Naive thymus-derived CD4-positive, alpha-beta T cell (primary cell): Measurements from ENCODE around the gene EGFLAM. TPM values are rescaled to one million over a fixed set of nuclear protein-coding genes. Genes with fewer than 3 reads are reported as not detected.

Experiments
- ATAC-seq: fragments of 150-1000 bp; cut with Tn5 transposase; 2 replicates; pipeline ENCODE4 v1.10.0; 2021; ENCODE audit warnings: mild to moderate bottlenecking, moderate library complexity
- CTCF ChIA-PET: fragments of 350-600 bp; sonication (Branson Sonifier 250); formaldehyde crosslinking; loops from one replicate; lab custom pipeline; 2021; ENCODE audit warnings: antibody characterized with exemption; lab: Charles Lee
- POLR2A ChIA-PET: fragments of 350-600 bp; sonication (Branson Sonifier 250); formaldehyde crosslinking; loops from one replicate; lab custom pipeline; 2021; ENCODE audit warnings: antibody characterized with exemption, inconsistent platforms; lab: Charles Lee
- DNase-seq, 9 donors: peaks; one replicate each; pipeline versions ENCODE4 v3.0.0 to v3.0.0-alpha.2; 2020 to 2022; ENCODE audit warnings: mixed read lengths in 1 of 9
- H3K27ac ChIP-seq: one replicate; pipeline ENCODE4 v1.7.0; 2013; ENCODE audit warnings: mild to moderate bottlenecking, low read depth, low read length, moderate library complexity
- H3K27me3 ChIP-seq, 2 donors: one replicate each; pipeline ENCODE4 v1.7.0; 2013; ENCODE audit warnings: low read length in 2 of 2, mild to moderate bottlenecking in 2 of 2, moderate library complexity in 2 of 2; ENCODE audit not compliant: control insufficient read depth in 2 of 2, insufficient read depth in 2 of 2
- H3K36me3 ChIP-seq, 3 experiments: 1 replicate in 2 of 3; 2 replicates in 1 of 3; pipeline ENCODE4 v1.7.0; 2013; ENCODE audit warnings: low read length in 3 of 3, mild to moderate bottlenecking in 3 of 3, moderate library complexity in 1 of 3; ENCODE audit not compliant: insufficient read depth in 3 of 3, control insufficient read depth in 2 of 3
- H3K4me1 ChIP-seq, 2 donors: one replicate each; pipeline ENCODE4 v1.7.0; 2013; ENCODE audit warnings: low read length in 2 of 2, mild to moderate bottlenecking in 2 of 2, moderate library complexity in 1 of 2; ENCODE audit not compliant: control insufficient read depth in 2 of 2, insufficient read depth in 2 of 2
- H3K4me3 ChIP-seq: 2 replicates; pipeline ENCODE4 v1.7.0; 2013; ENCODE audit warnings: mild to moderate bottlenecking, low read length
- H3K9me3 ChIP-seq, 3 experiments: 1 replicate in 2 of 3; 2 replicates in 1 of 3; pipeline ENCODE4 v1.7.0; 2013; ENCODE audit warnings: low read length in 3 of 3; ENCODE audit not compliant: control insufficient read depth in 2 of 3
- H3K27ac Mint-ChIP-seq, 9 donors: one replicate each; pipeline ENCODE4 v1.8.0; 2020 to 2022; ENCODE audit warnings: mixed read lengths in 9 of 9, mild to moderate bottlenecking in 8 of 9, moderate library complexity in 5 of 9, inconsistent platforms in 2 of 9
- H3K27me3 Mint-ChIP-seq, 5 donors: one replicate each; pipeline ENCODE4 v1.8.0; 2021 to 2022; ENCODE audit warnings: mixed read lengths in 5 of 5, mild to moderate bottlenecking in 1 of 5
- H3K36me3 Mint-ChIP-seq, 5 donors: one replicate each; pipeline ENCODE4 v1.8.0; 2020 to 2022; ENCODE audit warnings: mixed read lengths in 5 of 5, mild to moderate bottlenecking in 3 of 5, inconsistent platforms in 1 of 5
- H3K4me1 Mint-ChIP-seq, 7 donors: one replicate each; pipeline ENCODE4 v1.8.0; 2020 to 2022; ENCODE audit warnings: mixed read lengths in 7 of 7, mild to moderate bottlenecking in 3 of 7, inconsistent platforms in 1 of 7
- H3K4me3 Mint-ChIP-seq, 10 donors: one replicate each; pipeline ENCODE4 v1.8.0; 2020 to 2022; ENCODE audit warnings: mild to moderate bottlenecking in 10 of 10, mixed read lengths in 10 of 10, moderate library complexity in 6 of 10, inconsistent platforms in 2 of 10
- H3K9me3 Mint-ChIP-seq, 11 donors: one replicate each; pipeline ENCODE4 v1.8.0; 2020 to 2022; ENCODE audit warnings: mixed read lengths in 11 of 11, mild to moderate bottlenecking in 4 of 11, inconsistent platforms in 1 of 11, moderate library complexity in 1 of 11
- intact Hi-C, 2 donors: fragments of 100-400 bp; cut with micrococcal nuclease; formaldehyde crosslinking; loops; one replicate each; pipeline ENCODE4 v1.15.1; 2023
- polyA plus RNA-seq, 2 donors: library from polyadenylated mRNA; unstranded; fragments of 300-500 nt; fragmentation: Illumina TruSeq; gene quantifications; one replicate each; pipeline ENCODE4 v1.2.3, GENCODE V29; 2021
- total RNA-seq, 6 experiments: library from RNA in 5 of 6; stranded (reverse) in 5 of 6; gene quantifications; 1 replicate in 5 of 6; 2 replicates in 1 of 6; pipeline ENCODE4 v1.2.3 and lab custom pipeline; 2021 to 2026

EGFLAM gene
- total and polyA plus RNA-seq, 7 experiments from 2014 or later = not detected

- Mint-ChIP-seq H3K9me3 (no peaks in the 10 kb centered on the region), H3K4me1 (peaks cover 0 to 18% (median 0%) of the 10 kb centered on the region in 7 donors), H3K27me3 (peaks cover 9 to 43% (median 23%) of the 10 kb centered on the region in 5 donors), H3K4me3 (no peak overlapping the region), H3K36me3 (no peaks in the 10 kb centered on the region), H3K27ac (peak overlapping the region in 1 of 9 donors; percentile 12)
- no peak for ATAC-seq
- Histone ChIP-seq H3K27ac (no peak overlapping the region), H3K4me3 (no peak overlapping the region), H3K27me3 (no peaks in the 10 kb centered on the region), H3K9me3 (no peaks in the 10 kb centered on the region), H3K36me3 (no peaks in the 10 kb centered on the region), H3K4me1 (no peaks in the 10 kb centered on the region)
- POLR2A ChIA-PET = no interaction called here
- CTCF ChIA-PET = no interaction called here
- intact Hi-C loops = no loop called here
- DNase-seq = no peak
Measured at GRCh38 chr5:38426490-38426889, 168.1 kb downstream of the EGFLAM start.

DNA sequence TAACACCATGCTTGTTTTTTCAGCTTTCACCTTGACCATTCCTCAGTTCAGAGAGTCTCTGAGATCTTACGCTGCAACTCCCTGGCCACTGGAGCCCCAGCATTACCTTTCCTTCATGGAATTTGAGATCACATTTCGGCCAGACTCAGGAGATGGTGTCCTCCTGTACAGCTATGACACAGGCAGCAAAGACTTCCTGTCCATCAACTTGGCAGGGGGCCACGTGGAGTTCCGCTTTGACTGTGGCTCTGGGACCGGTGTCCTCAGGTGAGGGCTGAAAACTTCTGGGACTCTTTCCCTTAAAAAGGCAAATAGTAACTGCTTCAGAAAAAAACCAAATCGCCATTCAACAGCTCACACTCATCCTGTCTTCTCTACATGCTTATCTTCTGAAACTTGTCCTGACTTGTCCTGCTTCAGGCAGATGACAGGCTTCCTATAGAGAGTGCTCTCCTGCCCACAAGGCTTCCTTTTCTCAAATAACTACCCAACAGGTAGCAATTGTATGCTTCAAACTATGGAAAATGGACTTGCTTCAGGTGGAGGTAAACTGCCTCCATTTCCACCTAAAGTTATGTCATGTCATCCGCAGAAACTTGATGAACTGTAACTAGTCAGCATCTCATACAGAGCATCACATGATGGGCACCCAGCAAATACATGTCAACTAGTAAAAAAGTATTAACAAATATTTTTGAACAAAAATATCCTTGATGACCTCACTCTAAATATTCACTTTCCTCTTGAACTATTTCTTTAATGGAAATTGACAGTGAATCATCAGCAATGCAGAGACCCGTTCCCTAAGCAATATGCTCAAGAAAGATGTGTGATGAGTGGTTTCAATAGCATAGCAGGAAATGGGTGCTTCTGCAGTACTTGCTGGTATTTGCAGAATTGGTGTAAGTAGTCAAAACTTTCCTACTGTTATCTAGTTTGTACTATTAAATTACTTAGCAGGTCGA is 168.9 kb downstream of the EGFLAM start:
- H3K36me3 ChIP-seq = no peaks in the 10 kb centered on the region
- Mint-ChIP-seq H3K4me3 (no peak overlapping the region), H3K27me3 (peaks cover 9 to 39% (median 23%) of the 10 kb centered on the region in 5 donors), H3K27ac (no peak overlapping the region), H3K9me3 (no peaks in the 10 kb centered on the region), H3K36me3 (no peaks in the 10 kb centered on the region), H3K4me1 (peaks cover 0 to 18% (median 0%) of the 10 kb centered on the region in 7 donors)
- ChIA-PET CTCF (no interaction called here), POLR2A (no interaction called here)
- ATAC-seq (no peak), DNase-seq (no peak)
- H3K4me3 ChIP-seq = no peak overlapping the region
- no peak overlapping the region for H3K27ac ChIP-seq
- H3K4me1 ChIP-seq = no peaks in the 10 kb centered on the region
- intact Hi-C loops = no loop called here
- H3K27me3 ChIP-seq = no peaks in the 10 kb centered on the region
- H3K9me3 ChIP-seq = no peaks in the 10 kb centered on the region

GRCh38 chr5:38431242-38431853 is 173.0 kb downstream of the EGFLAM start:
- H3K4me1 Mint-ChIP-seq = peaks cover 0 to 18% (median 0%) of the 10 kb centered on the region in 7 donors
- H3K36me3 ChIP-seq = no peaks in the 10 kb centered on the region
- ATAC-seq (no peak), DNase-seq (no peak)
- no peaks in the 10 kb centered on the region for H3K27me3 ChIP-seq
- ChIA-PET CTCF (interaction anchor here (1.7 kb wide), 1 partner anchor 11 kb away, joined by 4 read pairs; no protein-coding TSS in a partner anchor), POLR2A (no interaction called here)
- no peaks in the 10 kb centered on the region for H3K4me1 ChIP-seq
- H3K9me3 ChIP-seq = no peaks in the 10 kb centered on the region
- no peaks in the 10 kb centered on the region for H3K36me3 Mint-ChIP-seq
- H3K27me3 Mint-ChIP-seq = peaks cover 17 to 52% (median 36%) of the 10 kb centered on the region in 5 donors
- no peaks in the 10 kb centered on the region for H3K9me3 Mint-ChIP-seq
- no peak overlapping the region for H3K4me3 ChIP-seq
- intact Hi-C loops = no loop called here
- no peak overlapping the region for H3K27ac Mint-ChIP-seq
- H3K4me3 Mint-ChIP-seq = no peak overlapping the region
- H3K27ac ChIP-seq = no peak overlapping the region

- intact Hi-C loops = no loop called here
- no peaks in the 10 kb centered on the region for H3K4me1 ChIP-seq
- H3K36me3 ChIP-seq = no peaks in the 10 kb centered on the region
- peaks cover 22 to 43% (median 37%) of the 10 kb centered on the region in 5 donors for H3K27me3 Mint-ChIP-seq
- no peak for DNase-seq
- no peak overlapping the region for H3K27ac Mint-ChIP-seq
- no peaks in the 10 kb centered on the region for H3K9me3 ChIP-seq
- no peaks in the 10 kb centered on the region for H3K9me3 Mint-ChIP-seq
- H3K4me3 Mint-ChIP-seq = no peak overlapping the region
- ChIA-PET POLR2A (no interaction called here), CTCF (interaction anchor here (0.9 kb wide), 1 partner anchor 1112 kb away, joined by 3 read pairs; no protein-coding TSS in a partner anchor)
- ATAC-seq = no peak
- peaks cover 0 to under 1% (median 0%) of the 10 kb centered on the region in 7 donors for H3K4me1 Mint-ChIP-seq
- H3K4me3 ChIP-seq = no peak overlapping the region
- no peak overlapping the region for H3K27ac ChIP-seq
- no peaks in the 10 kb centered on the region for H3K27me3 ChIP-seq
- H3K36me3 Mint-ChIP-seq = no peaks in the 10 kb centered on the region
Measured at GRCh38 chr5:38433160-38433861, 175.0 kb downstream of the EGFLAM start.

- Histone ChIP-seq H3K4me3 (no peak overlapping the region), H3K36me3 (no peaks in the 10 kb centered on the region), H3K27ac (no peak overlapping the region), H3K4me1 (no peaks in the 10 kb centered on the region), H3K27me3 (no peaks in the 10 kb centered on the region), H3K9me3 (no peaks in the 10 kb centered on the region)
- ATAC-seq = no peak
- CTCF ChIA-PET = no interaction called here
- no peaks in the 10 kb centered on the region for H3K9me3 Mint-ChIP-seq
- no peak overlapping the region for H3K27ac Mint-ChIP-seq
- H3K27me3 Mint-ChIP-seq = peaks cover 23 to 41% (median 38%) of the 10 kb centered on the region in 5 donors
- intact Hi-C loops = no loop called here
- POLR2A ChIA-PET = no interaction called here
- H3K4me1 Mint-ChIP-seq = no peaks in the 10 kb centered on the region
- no peak for DNase-seq
- H3K4me3 Mint-ChIP-seq = no peak overlapping the region
- no peaks in the 10 kb centered on the region for H3K36me3 Mint-ChIP-seq
Measured at GRCh38 chr5:38434966-38435705, 176.8 kb downstream of the EGFLAM start.

GRCh38 chr5:38438757-38439156 is 180.4 kb downstream of the EGFLAM start:
- no peaks in the 10 kb centered on the region for H3K4me1 ChIP-seq
- CTCF ChIA-PET = interaction anchor here (0.5 kb wide), 1 partner anchor 257 kb away, joined by 3 read pairs; no protein-coding TSS in a partner anchor
- no peaks in the 10 kb centered on the region for H3K36me3 Mint-ChIP-seq
- no peak overlapping the region for H3K4me3 Mint-ChIP-seq
- H3K4me3 ChIP-seq = no peak overlapping the region
- no peak overlapping the region for H3K27ac Mint-ChIP-seq
- POLR2A ChIA-PET = no interaction called here
- H3K27me3 ChIP-seq = no peaks in the 10 kb centered on the region
- no peaks in the 10 kb centered on the region for H3K4me1 Mint-ChIP-seq
- no peaks in the 10 kb centered on the region for H3K36me3 ChIP-seq
- no peak for DNase-seq
- no peak for ATAC-seq
- H3K27ac ChIP-seq = no peak overlapping the region
- H3K27me3 Mint-ChIP-seq = peaks cover 30 to 42% (median 37%) of the 10 kb centered on the region in 5 donors
- H3K9me3 Mint-ChIP-seq = no peaks in the 10 kb centered on the region
- no peaks in the 10 kb centered on the region for H3K9me3 ChIP-seq
- intact Hi-C loops = no loop called here
